Measurements from ENCODE around the gene TMPRSS2.

TMPRSS2 gene

GRCh38 chr21:41499920-41500319 is 8.0 kb downstream of the TMPRSS2 start:
- Histone ChIP-seq H3K4me1 (ENCODE audit: control insufficient read depth, insufficient read depth, low read length) (no peaks in the 10 kb centered on the region), H3K9ac (ENCODE audit: low read length in 2 of 2) (no peak overlapping the region), H3K9me3 (ENCODE audit: control insufficient read depth in 2 of 2, low read length in 2 of 2) (no peaks in the 10 kb centered on the region), H3K27ac (ENCODE audit: low read length) (no peak overlapping the region), H3K27me3 (ENCODE audit: control insufficient read depth in 1 of 2, insufficient read depth in 2 of 2, low read length in 2 of 2) (peaks cover 0 to 5% of the 10 kb centered on the region in 2 donors), H3K36me3 (ENCODE audit: control insufficient read depth in 2 of 2, insufficient read depth in 2 of 2, low read length in 2 of 2) (no peaks in the 10 kb centered on the region), H3K4me3 (ENCODE audit: low read length in 2 of 2) (no peak overlapping the region)

- no peak overlapping the region for H3K4me3 ChIP-seq (ENCODE audit: low read length in 2 of 2)
- H3K4me1 ChIP-seq (ENCODE audit: control insufficient read depth, insufficient read depth, low read length), result no peaks in the 10 kb centered on the region
- H3K27ac ChIP-seq (ENCODE audit: low read length), result no peak overlapping the region
- H3K27me3 ChIP-seq (ENCODE audit: control insufficient read depth in 1 of 2, insufficient read depth in 2 of 2, low read length in 2 of 2), result peaks cover 0 to 2% of the 10 kb centered on the region in 2 donors
- no peak overlapping the region for H3K9ac ChIP-seq (ENCODE audit: low read length in 2 of 2)
- no peaks in the 10 kb centered on the region for H3K36me3 ChIP-seq (ENCODE audit: control insufficient read depth in 2 of 2, insufficient read depth in 2 of 2, low read length in 2 of 2)
- no peaks in the 10 kb centered on the region for H3K9me3 ChIP-seq (ENCODE audit: control insufficient read depth in 2 of 2, low read length in 2 of 2)
These were observed 10.2 kb downstream of the TMPRSS2 start for GRCh38 chr21:41497788-41498187.

GRCh38 chr21:41497008-41497407 is 10.9 kb downstream of the TMPRSS2 start:
- H3K36me3 ChIP-seq (ENCODE audit: control insufficient read depth in 2 of 2, insufficient read depth in 2 of 2, low read length in 2 of 2), result no peaks in the 10 kb centered on the region
- no peaks in the 10 kb centered on the region for H3K4me1 ChIP-seq (ENCODE audit: control insufficient read depth, insufficient read depth, low read length)
- H3K9me3 ChIP-seq (ENCODE audit: control insufficient read depth in 2 of 2, low read length in 2 of 2), result no peaks in the 10 kb centered on the region
- no peak overlapping the region for H3K9ac ChIP-seq (ENCODE audit: low read length in 2 of 2)
- no peak overlapping the region for H3K4me3 ChIP-seq (ENCODE audit: low read length in 2 of 2)
- peaks cover 0 to 4% of the 10 kb centered on the region in 2 donors for H3K27me3 ChIP-seq (ENCODE audit: control insufficient read depth in 1 of 2, insufficient read depth in 2 of 2, low read length in 2 of 2)
- no peak overlapping the region for H3K27ac ChIP-seq (ENCODE audit: low read length)

GRCh38 chr21:41494242-41494641 is 13.7 kb downstream of the TMPRSS2 start:
- Histone ChIP-seq H3K4me1 (ENCODE audit: control insufficient read depth, insufficient read depth, low read length) (peaks cover 3% of the 10 kb centered on the region), H3K9ac (ENCODE audit: low read length in 2 of 2) (no peak overlapping the region), H3K36me3 (ENCODE audit: control insufficient read depth in 2 of 2, insufficient read depth in 2 of 2, low read length in 2 of 2) (no peaks in the 10 kb centered on the region), H3K27me3 (ENCODE audit: control insufficient read depth in 1 of 2, insufficient read depth in 2 of 2, low read length in 2 of 2) (peaks cover 0 to 2% of the 10 kb centered on the region in 2 donors), H3K27ac (ENCODE audit: low read length) (no peak overlapping the region), H3K4me3 (ENCODE audit: low read length in 2 of 2) (no peak overlapping the region), H3K9me3 (ENCODE audit: control insufficient read depth in 2 of 2, low read length in 2 of 2) (no peaks in the 10 kb centered on the region)

- Histone ChIP-seq H3K27ac (ENCODE audit: low read length) (no peak overlapping the region), H3K4me1 (ENCODE audit: control insufficient read depth, insufficient read depth, low read length) (peaks cover 3% of the 10 kb centered on the region), H3K4me3 (ENCODE audit: low read length in 2 of 2) (no peak overlapping the region), H3K9me3 (ENCODE audit: control insufficient read depth in 2 of 2, low read length in 2 of 2) (no peaks in the 10 kb centered on the region), H3K36me3 (ENCODE audit: control insufficient read depth in 2 of 2, insufficient read depth in 2 of 2, low read length in 2 of 2) (no peaks in the 10 kb centered on the region), H3K27me3 (ENCODE audit: control insufficient read depth in 1 of 2, insufficient read depth in 2 of 2, low read length in 2 of 2) (peaks cover 0 to 4% of the 10 kb centered on the region in 2 donors), H3K9ac (ENCODE audit: low read length in 2 of 2) (no peak overlapping the region)
These were observed 16.5 kb downstream of the TMPRSS2 start for GRCh38 chr21:41491412-41491811.

GRCh38 chr21:41490330-41490729 is 17.6 kb downstream of the TMPRSS2 start:
- Histone ChIP-seq H3K27ac (ENCODE audit: low read length) (no peak overlapping the region), H3K4me3 (ENCODE audit: low read length in 2 of 2) (no peak overlapping the region)

GRCh38 chr21:41489329-41489728 is 18.6 kb downstream of the TMPRSS2 start:
- Histone ChIP-seq H3K27ac (ENCODE audit: low read length) (no peak overlapping the region), H3K27me3 (ENCODE audit: control insufficient read depth in 1 of 2, insufficient read depth in 2 of 2, low read length in 2 of 2) (peaks cover 0 to 4% of the 10 kb centered on the region in 2 donors), H3K4me3 (ENCODE audit: low read length in 2 of 2) (no peak overlapping the region), H3K9me3 (ENCODE audit: control insufficient read depth in 2 of 2, low read length in 2 of 2) (no peaks in the 10 kb centered on the region), H3K36me3 (ENCODE audit: control insufficient read depth in 2 of 2, insufficient read depth in 2 of 2, low read length in 2 of 2) (no peaks in the 10 kb centered on the region), H3K4me1 (ENCODE audit: control insufficient read depth, insufficient read depth, low read length) (peaks cover 5% of the 10 kb centered on the region), H3K9ac (ENCODE audit: low read length in 2 of 2) (no peak overlapping the region)

More at GRCh38 chr21:41490330-41490729, 17.6 kb downstream of the TMPRSS2 start:
- H3K9ac ChIP-seq (ENCODE audit: low read length in 2 of 2), result no peak overlapping the region
- no peaks in the 10 kb centered on the region for H3K36me3 ChIP-seq (ENCODE audit: control insufficient read depth in 2 of 2, insufficient read depth in 2 of 2, low read length in 2 of 2)
- H3K9me3 ChIP-seq (ENCODE audit: control insufficient read depth in 2 of 2, low read length in 2 of 2), result no peaks in the 10 kb centered on the region
- H3K27me3 ChIP-seq (ENCODE audit: control insufficient read depth in 1 of 2, insufficient read depth in 2 of 2, low read length in 2 of 2), result peaks cover 0 to 4% of the 10 kb centered on the region in 2 donors
- peaks cover 5% of the 10 kb centered on the region for H3K4me1 ChIP-seq (ENCODE audit: control insufficient read depth, insufficient read depth, low read length)

- H3K27ac ChIP-seq (ENCODE audit: low read length), result no peak overlapping the region
These were observed 19.9 kb downstream of the TMPRSS2 start for GRCh38 chr21:41488080-41488479.

GRCh38 chr21:41487082-41487481 is 20.9 kb downstream of the TMPRSS2 start:
- Histone ChIP-seq H3K36me3 (ENCODE audit: control insufficient read depth in 2 of 2, insufficient read depth in 2 of 2, low read length in 2 of 2) (no peaks in the 10 kb centered on the region), H3K9me3 (ENCODE audit: control insufficient read depth in 2 of 2, low read length in 2 of 2) (no peaks in the 10 kb centered on the region), H3K27ac (ENCODE audit: low read length) (no peak overlapping the region), H3K4me3 (ENCODE audit: low read length in 2 of 2) (no peak overlapping the region), H3K27me3 (ENCODE audit: control insufficient read depth in 1 of 2, insufficient read depth in 2 of 2, low read length in 2 of 2) (peaks cover 0 to 2% of the 10 kb centered on the region in 2 donors), H3K9ac (ENCODE audit: low read length in 2 of 2) (no peak overlapping the region), H3K4me1 (ENCODE audit: control insufficient read depth, insufficient read depth, low read length) (peaks cover 5% of the 10 kb centered on the region)

More at GRCh38 chr21:41488080-41488479, 19.9 kb downstream of the TMPRSS2 start:
- Histone ChIP-seq H3K36me3 (ENCODE audit: control insufficient read depth in 2 of 2, insufficient read depth in 2 of 2, low read length in 2 of 2) (no peaks in the 10 kb centered on the region), H3K27me3 (ENCODE audit: control insufficient read depth in 1 of 2, insufficient read depth in 2 of 2, low read length in 2 of 2) (peaks cover 0 to 4% of the 10 kb centered on the region in 2 donors), H3K4me1 (ENCODE audit: control insufficient read depth, insufficient read depth, low read length) (peaks cover 5% of the 10 kb centered on the region), H3K9ac (ENCODE audit: low read length in 2 of 2) (no peak overlapping the region), H3K9me3 (ENCODE audit: control insufficient read depth in 2 of 2, low read length in 2 of 2) (no peaks in the 10 kb centered on the region), H3K4me3 (ENCODE audit: low read length in 2 of 2) (no peak overlapping the region)

GRCh38 chr21:41483973-41484372 is 24.0 kb downstream of the TMPRSS2 start:
- H3K36me3 ChIP-seq (ENCODE audit: control insufficient read depth in 2 of 2, insufficient read depth in 2 of 2, low read length in 2 of 2), result no peaks in the 10 kb centered on the region
- H3K9me3 ChIP-seq (ENCODE audit: control insufficient read depth in 2 of 2, low read length in 2 of 2), result no peaks in the 10 kb centered on the region
- peaks cover 0 to 2% of the 10 kb centered on the region in 2 donors for H3K27me3 ChIP-seq (ENCODE audit: control insufficient read depth in 1 of 2, insufficient read depth in 2 of 2, low read length in 2 of 2)
- H3K27ac ChIP-seq (ENCODE audit: low read length), result no peak overlapping the region
- H3K9ac ChIP-seq (ENCODE audit: low read length in 2 of 2), result no peak overlapping the region
- H3K4me3 ChIP-seq (ENCODE audit: low read length in 2 of 2), result no peak overlapping the region
- H3K4me1 ChIP-seq (ENCODE audit: control insufficient read depth, insufficient read depth, low read length), result peaks cover 3% of the 10 kb centered on the region

- Histone ChIP-seq H3K9ac (ENCODE audit: low read length in 2 of 2) (no peak overlapping the region), H3K4me1 (ENCODE audit: control insufficient read depth, insufficient read depth, low read length) (peaks cover 3% of the 10 kb centered on the region), H3K27me3 (ENCODE audit: control insufficient read depth in 1 of 2, insufficient read depth in 2 of 2, low read length in 2 of 2) (peaks cover 0 to 1% of the 10 kb centered on the region in 2 donors), H3K4me3 (ENCODE audit: low read length in 2 of 2) (no peak overlapping the region), H3K27ac (ENCODE audit: low read length) (no peak overlapping the region), H3K36me3 (ENCODE audit: control insufficient read depth in 2 of 2, insufficient read depth in 2 of 2, low read length in 2 of 2) (no peaks in the 10 kb centered on the region), H3K9me3 (ENCODE audit: control insufficient read depth in 2 of 2, low read length in 2 of 2) (no peaks in the 10 kb centered on the region)
These were observed 24.5 kb downstream of the TMPRSS2 start for GRCh38 chr21:41483415-41483814.
